ENCODE measurements around the gene FAM9C.

GRCh38 chrX:13050151-13050550, 5.7 kb upstream of the FAM9C start:
- TF ChIP-seq EZH2phosphoT487 (IDR thresholded peaks at IDR 0.05; ENCODE audit: insufficient read depth, low read depth) (no peak), EZH2 (IDR thresholded peaks at IDR 0.05; ENCODE audit: insufficient read depth, poor library complexity, severe bottlenecking) (no peak)
